ENCODE measurements around the gene SLC31A2.

The SLC31A2 gene

GRCh38 chr9:113164536-113165300 lies 13.9 kb downstream of the SLC31A2 start:
- no peaks in the 10 kb centered on the region for H3K27me3 Mint-ChIP-seq
- ATAC-seq (no peak), DNase-seq (no peak)
- no peaks in the 10 kb centered on the region for H3K4me1 Mint-ChIP-seq
- peak overlapping the region in 1 of 2 donors; percentile 43 for H3K27ac Mint-ChIP-seq
- H3K9me3 Mint-ChIP-seq: no peaks in the 10 kb centered on the region
- no peak overlapping the region for H3K4me3 Mint-ChIP-seq

- no peak overlapping the region for H3K27ac Mint-ChIP-seq
Observed at GRCh38 chr9:113166039-113166438, 15.2 kb downstream of the SLC31A2 start.

GRCh38 chr9:113168809-113169208 lies 18.0 kb downstream of the SLC31A2 start:
- no peak for ATAC-seq
- H3K4me1 Mint-ChIP-seq: no peaks in the 10 kb centered on the region
- H3K9me3 Mint-ChIP-seq: peaks cover 0 to 10% of the 10 kb centered on the region in 2 donors
- no peak overlapping the region for H3K4me3 Mint-ChIP-seq
- DNase-seq: no peak
- H3K27ac Mint-ChIP-seq: peak overlapping the region in 1 of 2 donors; percentile 83
- H3K27me3 Mint-ChIP-seq: no peaks in the 10 kb centered on the region

More at GRCh38 chr9:113166039-113166438, 15.2 kb downstream of the SLC31A2 start:
- ATAC-seq (no peak), DNase-seq (no peak)
- H3K4me1 Mint-ChIP-seq: no peaks in the 10 kb centered on the region
- H3K27me3 Mint-ChIP-seq: no peaks in the 10 kb centered on the region
- H3K9me3 Mint-ChIP-seq: no peaks in the 10 kb centered on the region
- H3K4me3 Mint-ChIP-seq: no peak overlapping the region

- no peak for DNase-seq
- Mint-ChIP-seq H3K27ac (no peak overlapping the region), H3K4me3 (no peak overlapping the region), H3K27me3 (no peaks in the 10 kb centered on the region), H3K9me3 (peaks cover 0 to 10% of the 10 kb centered on the region in 2 donors), H3K4me1 (no peaks in the 10 kb centered on the region)
- no peak for ATAC-seq
Observed at GRCh38 chr9:113173341-113173740, 22.5 kb downstream of the SLC31A2 start.

- Mint-ChIP-seq H3K4me1 (no peaks in the 10 kb centered on the region), H3K4me3 (no peak overlapping the region), H3K9me3 (peaks cover 0 to 10% of the 10 kb centered on the region in 2 donors), H3K27me3 (no peaks in the 10 kb centered on the region), H3K27ac (no peak overlapping the region)
- no peak for ATAC-seq
- DNase-seq: no peak
Observed at GRCh38 chr9:113176803-113177202, 26.0 kb downstream of the SLC31A2 start.

GRCh38 chr9:113177251-113177650 lies 26.4 kb downstream of the SLC31A2 start:
- peaks cover 0 to 10% of the 10 kb centered on the region in 2 donors for H3K9me3 Mint-ChIP-seq
- DNase-seq (no peak), ATAC-seq (no peak)
- no peak overlapping the region for H3K4me3 Mint-ChIP-seq
- H3K27me3 Mint-ChIP-seq: no peaks in the 10 kb centered on the region
- no peak overlapping the region for H3K27ac Mint-ChIP-seq
- no peaks in the 10 kb centered on the region for H3K4me1 Mint-ChIP-seq

- DNase-seq: no peak
- no peak for ATAC-seq
- Mint-ChIP-seq H3K4me3 (no peak overlapping the region), H3K27me3 (no peaks in the 10 kb centered on the region), H3K27ac (peak overlapping the region in 1 of 2 donors; percentile 73), H3K4me1 (no peaks in the 10 kb centered on the region), H3K9me3 (peaks cover 0 to 2% of the 10 kb centered on the region in 2 donors)
Observed at GRCh38 chr9:113178087-113178486, 27.3 kb downstream of the SLC31A2 start.

GRCh38 chr9:113179839-113180238 lies 29.0 kb downstream of the SLC31A2 start:
- H3K9me3 Mint-ChIP-seq: no peaks in the 10 kb centered on the region
- no peak for DNase-seq
- no peak for ATAC-seq
- H3K27ac Mint-ChIP-seq: no peak overlapping the region
- no peak overlapping the region for H3K4me3 Mint-ChIP-seq
- H3K27me3 Mint-ChIP-seq: no peaks in the 10 kb centered on the region
- no peaks in the 10 kb centered on the region for H3K4me1 Mint-ChIP-seq

GRCh38 chr9:113181165-113181564 lies 30.4 kb downstream of the SLC31A2 start:
- no peak for ATAC-seq
- no peak overlapping the region for H3K4me3 Mint-ChIP-seq
- H3K27ac Mint-ChIP-seq: no peak overlapping the region
- no peaks in the 10 kb centered on the region for H3K4me1 Mint-ChIP-seq
- H3K27me3 Mint-ChIP-seq: no peaks in the 10 kb centered on the region
- H3K9me3 Mint-ChIP-seq: no peaks in the 10 kb centered on the region
- no peak for DNase-seq

- H3K4me3 Mint-ChIP-seq: no peak overlapping the region
- no peak for DNase-seq
- no peaks in the 10 kb centered on the region for H3K27me3 Mint-ChIP-seq
- no peaks in the 10 kb centered on the region for H3K4me1 Mint-ChIP-seq
- ATAC-seq: no peak
- no peak overlapping the region for H3K27ac Mint-ChIP-seq
- H3K9me3 Mint-ChIP-seq: no peaks in the 10 kb centered on the region
Observed at GRCh38 chr9:113183956-113184488, 33.2 kb downstream of the SLC31A2 start.

- Mint-ChIP-seq H3K4me1 (no peaks in the 10 kb centered on the region), H3K4me3 (no peak overlapping the region), H3K27me3 (no peaks in the 10 kb centered on the region), H3K27ac (peak overlapping the region in 1 of 2 donors; percentile 15), H3K9me3 (no peaks in the 10 kb centered on the region)
- ATAC-seq (no peak), DNase-seq (no peak)
Observed at GRCh38 chr9:113184539-113184938, 33.7 kb downstream of the SLC31A2 start.

- DNase-seq (no peak), ATAC-seq (no peak)
- Mint-ChIP-seq H3K4me1 (no peaks in the 10 kb centered on the region), H3K4me3 (no peak overlapping the region), H3K27me3 (no peaks in the 10 kb centered on the region), H3K9me3 (no peaks in the 10 kb centered on the region), H3K27ac (peak overlapping the region in 1 of 2 donors; percentile 69)
Observed at GRCh38 chr9:113185271-113185670, 34.5 kb downstream of the SLC31A2 start.

- H3K4me1 Mint-ChIP-seq: no peaks in the 10 kb centered on the region
Observed at GRCh38 chr9:113186137-113186755, 35.4 kb downstream of the SLC31A2 start.

GRCh38 chr9:113187929-113188595 lies 37.3 kb downstream of the SLC31A2 start:
- Mint-ChIP-seq H3K27ac (peak overlapping the region in 1 of 2 donors; percentile 72), H3K4me3 (no peak overlapping the region), H3K9me3 (no peaks in the 10 kb centered on the region), H3K27me3 (no peaks in the 10 kb centered on the region), H3K4me1 (no peaks in the 10 kb centered on the region)
- ATAC-seq (no peak), DNase-seq (no peak)

More at GRCh38 chr9:113186137-113186755, 35.4 kb downstream of the SLC31A2 start:
- ATAC-seq (no peak), DNase-seq (no peak)
- no peaks in the 10 kb centered on the region for H3K27me3 Mint-ChIP-seq
- no peak overlapping the region for H3K4me3 Mint-ChIP-seq
- H3K9me3 Mint-ChIP-seq: no peaks in the 10 kb centered on the region
- H3K27ac Mint-ChIP-seq: no peak overlapping the region

GRCh38 chr9:113192455-113192854 lies 41.6 kb downstream of the SLC31A2 start:
- no peak overlapping the region for H3K27ac Mint-ChIP-seq
- ATAC-seq (no peak), DNase-seq (no peak)
- H3K4me1 Mint-ChIP-seq: no peaks in the 10 kb centered on the region
- no peak overlapping the region for H3K4me3 Mint-ChIP-seq
- no peaks in the 10 kb centered on the region for H3K27me3 Mint-ChIP-seq
- no peaks in the 10 kb centered on the region for H3K9me3 Mint-ChIP-seq

All from stimulated activated naive CD8-positive, alpha-beta T cell treated with anti-CD3 and anti-CD28 coated beads, Interleukin-15, amount 100 ng/mL, for 72 hours (primary cell).